ENCODE measurements around the gene OPN1MW3.
"Not testable (repeated sequence)": the region's sequence is repeated elsewhere in the genome, so short reads cannot be mapped to it uniquely, and the experiment has no call there.

DNA sequence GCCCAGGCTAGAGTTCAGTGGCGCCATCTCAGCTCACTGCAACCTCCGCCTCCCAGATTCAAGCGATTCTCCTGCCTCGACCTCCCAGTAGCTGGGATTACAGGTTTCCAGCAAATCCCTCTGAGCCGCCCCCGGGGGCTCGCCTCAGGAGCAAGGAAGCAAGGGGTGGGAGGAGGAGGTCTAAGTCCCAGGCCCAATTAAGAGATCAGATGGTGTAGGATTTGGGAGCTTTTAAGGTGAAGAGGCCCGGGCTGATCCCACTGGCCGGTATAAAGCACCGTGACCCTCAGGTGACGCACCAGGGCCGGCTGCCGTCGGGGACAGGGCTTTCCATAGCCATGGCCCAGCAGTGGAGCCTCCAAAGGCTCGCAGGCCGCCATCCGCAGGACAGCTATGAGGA is at the start of gene OPN1MW3:
- TF ChIP-seq, protein P1, sequence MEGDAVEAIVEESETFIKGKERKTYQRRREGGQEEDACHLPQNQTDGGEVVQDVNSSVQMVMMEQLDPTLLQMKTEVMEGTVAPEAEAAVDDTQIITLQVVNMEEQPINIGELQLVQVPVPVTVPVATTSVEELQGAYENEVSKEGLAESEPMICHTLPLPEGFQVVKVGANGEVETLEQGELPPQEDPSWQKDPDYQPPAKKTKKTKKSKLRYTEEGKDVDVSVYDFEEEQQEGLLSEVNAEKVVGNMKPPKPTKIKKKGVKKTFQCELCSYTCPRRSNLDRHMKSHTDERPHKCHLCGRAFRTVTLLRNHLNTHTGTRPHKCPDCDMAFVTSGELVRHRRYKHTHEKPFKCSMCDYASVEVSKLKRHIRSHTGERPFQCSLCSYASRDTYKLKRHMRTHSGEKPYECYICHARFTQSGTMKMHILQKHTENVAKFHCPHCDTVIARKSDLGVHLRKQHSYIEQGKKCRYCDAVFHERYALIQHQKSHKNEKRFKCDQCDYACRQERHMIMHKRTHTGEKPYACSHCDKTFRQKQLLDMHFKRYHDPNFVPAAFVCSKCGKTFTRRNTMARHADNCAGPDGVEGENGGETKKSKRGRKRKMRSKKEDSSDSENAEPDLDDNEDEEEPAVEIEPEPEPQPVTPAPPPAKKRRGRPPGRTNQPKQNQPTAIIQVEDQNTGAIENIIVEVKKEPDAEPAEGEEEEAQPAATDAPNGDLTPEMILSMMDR (IDR thresholded peaks at IDR 0.05) = not testable (repeated sequence)
- TF ChIP-seq POLR2AphosphoS5 (IDR thresholded peaks at IDR 0.05) = not testable (repeated sequence)

Data from upper lobe of left lung (tissue), 4 donors.